BJ (cell line): ENCODE measurements around the gene SPEM1. TPM values are rescaled to one million over a fixed set of nuclear protein-coding genes. Genes with fewer than 3 reads are reported as not detected.

Source experiments
- CTCF ChIA-PET: fragments of 350-600 bp; formaldehyde crosslinking; extraction: SDS; loops from one replicate; lab custom pipeline; 2021; ENCODE audit warnings: antibody characterized with exemption, inconsistent platforms; lab: Yijun Ruan, JAX
- POLR2A ChIA-PET: fragments of 300-600 bp; sonication (Branson Sonifier 250); formaldehyde crosslinking; extraction: SDS; loops from one replicate; lab custom pipeline; 2021; ENCODE audit warnings: antibody characterized with exemption; lab: Charles Lee
- DNase-seq: peaks from one replicate; pipeline ENCODE4 v3.0.0-alpha.2; 2011; ENCODE audit warnings: low read depth
- H3K27me3 ChIP-seq: 2 replicates; pipeline ENCODE4 v1.6.0; 2011; ENCODE audit warnings: low read length; ENCODE audit not compliant: control insufficient read depth, insufficient read depth
- H3K36me3 ChIP-seq: 2 replicates; pipeline ENCODE4 v1.5.1; 2011; ENCODE audit warnings: low read length; ENCODE audit not compliant: control insufficient read depth, insufficient read depth
- H3K4me3 ChIP-seq: 2 replicates; pipeline ENCODE4 v1.5.1; 2011; ENCODE audit warnings: low read depth, mild to moderate bottlenecking, control low read depth, low read length
- polyA plus RNA-seq: library from polyadenylated mRNA; depleted of rRNA; stranded (reverse); fragments of >200 nt; gene quantifications from 2 replicates; pipeline ENCODE4 v1.2.3, GENCODE V29; 2011
- TF ChIP-seq, protein P1 (sequence below): IDR thresholded peaks from 2 replicates; pipeline ENCODE4 v1.5.1; 2011; ENCODE audit warnings: low read depth, mild to moderate bottlenecking, control low read depth, inconsistent platforms, low read length, moderate library complexity; ENCODE audit not compliant: insufficient read depth

Gene SPEM1
- polyA plus RNA-seq, 1 experiment, result not detected

DNA sequence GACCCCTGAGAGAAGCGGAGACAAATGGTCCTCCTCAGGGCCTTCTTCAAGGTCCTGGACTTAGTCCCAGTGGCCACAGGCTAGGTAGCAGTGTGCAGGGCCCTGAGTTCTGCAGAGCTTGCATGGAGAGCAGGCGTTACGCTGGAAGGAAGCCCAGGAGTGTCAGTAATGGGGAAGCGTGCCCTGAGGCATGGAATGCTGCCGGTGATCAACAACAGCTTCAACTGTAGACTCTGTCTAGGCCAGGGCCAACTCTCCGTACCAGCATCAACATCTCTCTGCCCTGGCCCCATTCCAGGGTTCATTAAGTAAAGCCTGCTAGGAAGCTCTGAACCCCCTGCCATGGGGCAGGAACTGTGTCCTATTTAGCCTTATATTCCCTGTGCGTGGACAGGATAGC is 39.8 kb upstream of the SPEM1 start:
- TF ChIP-seq, protein P1, sequence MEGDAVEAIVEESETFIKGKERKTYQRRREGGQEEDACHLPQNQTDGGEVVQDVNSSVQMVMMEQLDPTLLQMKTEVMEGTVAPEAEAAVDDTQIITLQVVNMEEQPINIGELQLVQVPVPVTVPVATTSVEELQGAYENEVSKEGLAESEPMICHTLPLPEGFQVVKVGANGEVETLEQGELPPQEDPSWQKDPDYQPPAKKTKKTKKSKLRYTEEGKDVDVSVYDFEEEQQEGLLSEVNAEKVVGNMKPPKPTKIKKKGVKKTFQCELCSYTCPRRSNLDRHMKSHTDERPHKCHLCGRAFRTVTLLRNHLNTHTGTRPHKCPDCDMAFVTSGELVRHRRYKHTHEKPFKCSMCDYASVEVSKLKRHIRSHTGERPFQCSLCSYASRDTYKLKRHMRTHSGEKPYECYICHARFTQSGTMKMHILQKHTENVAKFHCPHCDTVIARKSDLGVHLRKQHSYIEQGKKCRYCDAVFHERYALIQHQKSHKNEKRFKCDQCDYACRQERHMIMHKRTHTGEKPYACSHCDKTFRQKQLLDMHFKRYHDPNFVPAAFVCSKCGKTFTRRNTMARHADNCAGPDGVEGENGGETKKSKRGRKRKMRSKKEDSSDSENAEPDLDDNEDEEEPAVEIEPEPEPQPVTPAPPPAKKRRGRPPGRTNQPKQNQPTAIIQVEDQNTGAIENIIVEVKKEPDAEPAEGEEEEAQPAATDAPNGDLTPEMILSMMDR, result no peak
- peak; percentile 39 for DNase-seq
- ChIA-PET POLR2A (no interaction called here), CTCF (interaction anchor here (0.7 to 2.3 kb wide), 4 partner anchors 24 to 180 kb away, joined by 3 to 13 read pairs (median 3); no protein-coding TSS in a partner anchor)
- H3K36me3 ChIP-seq, result no peaks in the 10 kb centered on the region
- peaks cover 8% of the 10 kb centered on the region for H3K27me3 ChIP-seq
- H3K4me3 ChIP-seq, result peak overlapping the region; percentile 41

DNA sequence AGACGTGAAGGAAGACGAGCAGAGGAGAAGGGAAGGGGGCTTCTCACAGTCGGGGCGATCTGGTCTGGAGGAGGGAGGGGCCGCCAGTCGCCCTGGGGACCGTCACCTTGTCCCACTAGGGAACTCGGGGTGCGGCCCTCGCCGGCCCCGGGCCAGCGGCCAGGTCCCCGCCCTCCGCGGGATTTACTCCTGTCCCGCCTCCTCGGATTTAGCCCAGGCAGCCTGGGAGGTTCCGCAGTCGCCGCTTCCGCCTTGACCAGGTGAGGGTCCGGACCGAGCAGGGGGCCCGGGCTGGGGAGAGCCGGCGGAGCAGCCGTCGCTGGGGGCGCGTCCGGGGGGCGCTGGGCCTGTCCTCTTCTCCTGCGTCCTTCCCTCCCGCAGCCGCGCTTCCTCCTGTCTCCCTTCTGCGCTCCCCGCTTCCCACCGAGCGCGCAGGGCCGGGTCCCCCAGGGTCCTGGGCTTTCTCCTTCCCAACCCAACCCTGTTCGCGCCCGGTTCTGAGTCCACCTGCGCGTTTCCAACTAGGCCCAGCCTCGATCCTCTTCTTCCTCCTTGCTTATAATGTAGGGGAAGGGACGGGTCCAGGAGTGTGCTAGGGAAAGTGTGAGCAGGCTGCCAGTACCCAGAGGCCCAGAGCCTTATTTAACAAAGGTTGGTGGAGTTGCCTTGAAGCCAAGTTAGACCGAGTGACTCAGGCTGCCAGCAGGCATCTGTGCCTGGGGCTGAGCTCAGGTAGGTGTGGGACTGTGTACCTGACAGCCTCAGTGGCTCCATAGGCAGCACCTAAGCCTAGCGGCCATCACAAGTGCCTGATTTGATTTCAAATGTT is 39.1 kb upstream of the SPEM1 start, which contains the start of gene TNK1:
Gene TNK1 (plus strand): TSS at position 235 of the 829 bp plus-strand sequence. CDS start 1,838 bp downstream, outside the sequence.
- H3K4me3 ChIP-seq, result peak within 1 kb of the TSS; percentile 41
- no peaks in the 10 kb centered on the region for H3K36me3 ChIP-seq
- DNase-seq, result no peak
- peaks cover 8% of the 10 kb centered on the region for H3K27me3 ChIP-seq
- ChIA-PET POLR2A (no interaction called here), CTCF (interaction anchor here (0.7 to 2.3 kb wide), 3 partner anchors 25 to 179 kb away, joined by 3 to 13 read pairs (median 3); no protein-coding TSS in a partner anchor)
- TF ChIP-seq, protein P1, result no peak

DNA sequence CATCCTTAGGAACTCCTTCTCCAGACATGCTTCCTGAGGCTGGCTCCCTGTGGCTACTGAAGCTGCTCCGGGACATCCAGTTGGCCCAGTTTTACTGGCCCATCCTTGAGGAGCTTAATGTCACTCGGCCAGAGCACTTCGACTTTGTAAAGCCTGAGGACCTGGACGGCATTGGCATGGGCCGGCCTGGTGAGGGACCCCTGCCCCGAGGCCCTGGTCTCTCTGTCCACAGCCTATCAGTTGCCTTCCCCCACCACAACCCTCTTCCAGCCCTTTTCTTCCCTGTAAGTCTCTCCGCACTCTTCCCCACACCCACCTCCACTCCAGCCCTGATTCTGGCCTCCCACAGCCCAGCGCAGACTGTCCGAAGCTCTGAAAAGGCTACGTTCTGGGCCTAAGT is 37.2 kb upstream of the SPEM1 start:
- POLR2A ChIA-PET, result no interaction called here
- peaks cover 2% of the 10 kb centered on the region; the same call in 1 of the 2 replicates for H3K36me3 ChIP-seq
- CTCF ChIA-PET, result interaction anchor here (0.8 to 5.7 kb wide), 2 partner anchors 27 to 305 kb away, joined by 4 to 26 read pairs; partner anchors contain the start of genes TMEM95 and TP53
- TF ChIP-seq, protein P1, result no peak
- no peak overlapping the region for H3K4me3 ChIP-seq
- no peak for DNase-seq
- peaks cover 8% of the 10 kb centered on the region for H3K27me3 ChIP-seq

DNA sequence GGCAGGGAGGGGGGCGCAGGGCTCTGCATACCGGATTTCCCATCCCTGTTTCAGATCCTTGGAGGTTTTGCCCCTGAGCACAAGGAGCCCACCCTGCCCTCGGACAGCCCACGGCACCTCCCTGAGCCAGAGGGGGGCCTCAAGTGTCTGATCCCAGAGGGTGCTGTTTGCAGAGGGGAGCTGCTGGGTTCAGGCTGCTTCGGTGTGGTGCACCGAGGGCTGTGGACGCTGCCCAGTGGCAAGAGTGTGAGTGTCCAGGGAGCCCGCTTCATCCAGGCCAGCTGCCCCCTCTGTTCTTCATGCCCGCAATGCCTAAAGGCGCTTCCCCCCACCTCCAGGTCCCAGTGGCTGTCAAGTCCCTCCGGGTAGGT is 36.8 kb upstream of the SPEM1 start:
- TF ChIP-seq, protein P1, result no peak
- ChIA-PET CTCF (interaction anchor here (5.7 kb wide), 1 partner anchor 28 kb away, joined by 26 read pairs; the partner anchor contains the start of gene TMEM95), POLR2A (no interaction called here)
- Histone ChIP-seq H3K4me3 (no peak overlapping the region), H3K27me3 (peaks cover 8% of the 10 kb centered on the region), H3K36me3 (peaks cover 4% of the 10 kb centered on the region)
- DNase-seq, result no peak

DNA sequence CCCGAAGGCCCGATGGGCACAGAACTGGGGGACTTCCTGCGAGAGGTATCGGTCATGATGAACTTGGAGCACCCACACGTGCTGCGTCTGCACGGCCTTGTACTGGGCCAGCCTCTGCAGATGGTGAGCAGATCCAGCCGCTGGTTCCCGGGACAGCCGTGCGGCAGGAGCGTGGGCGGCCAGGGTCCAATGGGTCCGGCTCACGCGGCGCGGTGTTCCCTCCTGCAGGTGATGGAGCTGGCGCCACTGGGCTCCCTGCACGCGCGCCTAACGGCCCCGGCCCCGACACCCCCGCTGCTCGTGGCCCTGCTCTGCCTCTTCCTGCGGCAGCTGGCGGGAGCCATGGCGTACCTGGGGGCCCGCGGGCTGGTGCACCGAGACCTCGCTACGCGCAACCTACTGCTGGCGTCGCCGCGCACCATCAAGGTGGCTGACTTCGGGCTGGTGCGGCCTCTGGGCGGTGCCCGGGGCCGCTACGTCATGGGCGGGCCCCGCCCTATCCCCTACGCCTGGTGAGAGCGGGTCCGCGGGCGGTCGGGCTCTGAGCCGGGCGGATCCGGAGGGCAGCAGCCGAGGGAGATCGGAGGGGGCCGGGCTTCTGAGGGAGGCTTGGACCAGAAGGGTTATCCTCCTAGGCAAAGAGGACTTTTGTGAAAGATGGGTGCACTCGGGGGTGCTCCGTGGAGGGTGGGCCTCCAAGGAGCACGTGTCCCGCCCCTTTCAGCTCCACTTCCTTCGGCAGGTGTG is 36.2 kb upstream of the SPEM1 start:
- ChIA-PET CTCF (interaction anchor here (1.1 to 5.7 kb wide), 2 partner anchors 28 to 46 kb away, joined by 3 to 26 read pairs; partner anchors contain the start of gene TMEM95), POLR2A (no interaction called here)
- TF ChIP-seq, protein P1, result no peak
- no peak for DNase-seq
- Histone ChIP-seq H3K36me3 (peaks cover 8% of the 10 kb centered on the region), H3K27me3 (peaks cover 8% of the 10 kb centered on the region), H3K4me3 (peak overlapping the region; percentile 34)
